LNCaP clone FGC (cell line): ENCODE data around the gene LRRC23.
"Not testable (repeated sequence)": the region's sequence is repeated elsewhere in the genome, so short reads cannot be mapped to it uniquely, and the experiment has no call there.

Experiments
- DNase-seq: peaks from one replicate; pipeline ENCODE4 v3.0.0-alpha.2; 2011; ENCODE audit warnings: low read depth
- H3K4me3 ChIP-seq: 2 replicates; pipeline ENCODE4 v1.5.1; 2011; ENCODE audit warnings: mild to moderate bottlenecking, low read depth, low read length, control low read depth
- CTCF ChIP-seq: IDR thresholded peaks from 2 replicates; pipeline ENCODE4 v1.5.1; 2012; ENCODE audit warnings: mild to moderate bottlenecking; ENCODE audit not compliant: control insufficient read depth, insufficient read depth; ENCODE audit errors: extremely low read depth

The LRRC23 gene

GRCh38 chr12:6899427-6899826 is 5.2 kb upstream of the LRRC23 start:
- H3K4me3 ChIP-seq: no peak overlapping the region
- TF ChIP-seq CTCF: no peak

GRCh38 chr12:6899837-6900519 is 4.6 kb upstream of the LRRC23 start:
- DNase-seq: no peak

More at GRCh38 chr12:6899427-6899826, 5.2 kb upstream of the LRRC23 start:
- DNase-seq: no peak

GRCh38 chr12:6902448-6902847 is 2.2 kb upstream of the LRRC23 start:
- no peak for TF ChIP-seq CTCF
- DNase-seq: no peak
- H3K4me3 ChIP-seq: no peak overlapping the region

More at GRCh38 chr12:6899837-6900519, 4.6 kb upstream of the LRRC23 start:
- H3K4me3 ChIP-seq: no peak overlapping the region
- TF ChIP-seq CTCF: no peak

GRCh38 chr12:6903722-6904121 is 900 bp upstream of the LRRC23 start:
- DNase-seq: no peak
- no peak for TF ChIP-seq CTCF
- no peak overlapping the region for H3K4me3 ChIP-seq

GRCh38 chr12:6905414-6906040 is 905 bp downstream of the LRRC23 start:
- no peak for DNase-seq
- TF ChIP-seq CTCF: no peak
- peak overlapping the region; percentile 69 for H3K4me3 ChIP-seq

- not testable (repeated sequence) for H3K4me3 ChIP-seq, DNase-seq
These were observed 3.5 kb downstream of the LRRC23 start for GRCh38 chr12:6908141-6908540.

- DNase-seq: no peak
- no peak for TF ChIP-seq CTCF
These were observed 5.0 kb downstream of the LRRC23 start for GRCh38 chr12:6909421-6910145.

More at GRCh38 chr12:6909421-6910145, 5.0 kb downstream of the LRRC23 start:
- no peak overlapping the region for H3K4me3 ChIP-seq
